Testis (tissue), 3 donors: ENCODE data around the gene ERLIN1. TPM values are rescaled to one million over a fixed set of nuclear protein-coding genes. Genes with fewer than 3 reads are reported as not detected.

Source experiments
- DNase-seq: peaks from one replicate; pipeline ENCODE4 v3.0.0-alpha.2; 2019
- H3K27ac ChIP-seq, 2 donors: fragments of 200-600 bp; sonication (generic); one replicate each; pipeline ENCODE4 v1.5.1; 2019
- H3K27me3 ChIP-seq: fragments of 200-600 bp; sonication (generic); one replicate; pipeline ENCODE4 v1.5.1; 2019
- H3K36me3 ChIP-seq: fragments of 200-600 bp; sonication (generic); one replicate; pipeline ENCODE4 v1.5.1; 2017; ENCODE audit warnings: low read depth; ENCODE audit errors: missing control alignments
- H3K4me1 ChIP-seq: fragments of 200-600 bp; sonication (generic); one replicate; pipeline ENCODE4 v1.5.1; 2019
- H3K4me3 ChIP-seq, 2 donors: fragments of 200-600 bp; sonication (generic); one replicate each; pipeline ENCODE4 v1.5.1; 2017 to 2019
- H3K9me3 ChIP-seq: fragments of 200-600 bp; sonication (generic); one replicate; pipeline ENCODE4 v1.5.1; 2017
- CTCF ChIP-seq, 3 experiments: fragments of 450-650 bp in 2 of 3; fragments of 200-600 bp in 1 of 3; sonication (generic) in 1 of 3; IDR thresholded peaks; one replicate each; pipeline ENCODE4 v1.5.1; 2016 to 2019; ENCODE audit warnings: antibody characterized with exemption in 3 of 3, mild to moderate bottlenecking in 2 of 3, moderate library complexity in 1 of 3
- POLR2A ChIP-seq: fragments of 450-650 bp; IDR thresholded peaks from one replicate; pipeline ENCODE4 v1.6.1; 2017; ENCODE audit warnings: antibody characterized with exemption, mild to moderate bottlenecking, moderate library complexity
- WGBS, 2 donors: methylation state at CpG; one replicate each; pipeline ENCODE4 v1.1.5; 2018; 5-methylcytosine and 5-hydroxymethylcytosine counted together
- intact Hi-C: fragments of 100-400 bp; cut with DNase I; formaldehyde crosslinking; loops from one replicate; pipeline ENCODE4 v1.15.1; 2023; ENCODE audit warnings: low total_unique reads
- polyA plus RNA-seq: library from polyadenylated mRNA; stranded (reverse); fragments of 350-450 nt; fragmentation: Illumina TruSeq; extraction: RNeasy Lipid Tissue Mini Kit (QIAGEN cat#74804); gene quantifications from one replicate; pipeline ENCODE4 v1.2.3, GENCODE V29; 2014; ENCODE audit warnings: low read depth, low replicate concordance; ENCODE audit not compliant: insufficient read depth
- total RNA-seq, 2 donors: library from RNA; depleted of rRNA; stranded (reverse); fragments of >200 nt; gene quantifications; one replicate each; pipeline ENCODE4 v1.2.3, GENCODE V29; 2016

The ERLIN1 gene
- total and polyA plus RNA-seq, 3 donors from 2014 or later, result 27.9 to 62.7 (median 32.5) TPM

GRCh38 chr10:100222529-100222928 lies 36.7 kb upstream of the ERLIN1 start:
- H3K4me3 ChIP-seq, result no peak overlapping the region
- intact Hi-C loops, result no loop called here
- DNase-seq, result no peak
- no peak for TF ChIP-seq POLR2A
- no peak for TF ChIP-seq CTCF (IDR thresholded peaks at IDR 0.05)
- H3K27me3 ChIP-seq, result no peaks in the 10 kb centered on the region
- H3K36me3 ChIP-seq, result no peaks in the 10 kb centered on the region
- H3K9me3 ChIP-seq, result no peaks in the 10 kb centered on the region
- no peaks in the 10 kb centered on the region for H3K4me1 ChIP-seq
- 94 to 97% methylated on average over 2 of the region's 2 CpGs for WGBS, 2 donors
- H3K27ac ChIP-seq, result no peak overlapping the region

- H3K4me1 ChIP-seq, result no peaks in the 10 kb centered on the region
- H3K36me3 ChIP-seq, result no peaks in the 10 kb centered on the region
- H3K27ac ChIP-seq, result no peak overlapping the region
- 88 to 98% methylated on average over 2 of the region's 2 CpGs for WGBS, 2 donors
- H3K27me3 ChIP-seq, result no peaks in the 10 kb centered on the region
- intact Hi-C loops, result no loop called here
- H3K4me3 ChIP-seq, result no peak overlapping the region
- TF ChIP-seq POLR2A, result no peak
- no peak for TF ChIP-seq CTCF (IDR thresholded peaks at IDR 0.05)
- no peaks in the 10 kb centered on the region for H3K9me3 ChIP-seq
- no peak for DNase-seq
Observed at GRCh38 chr10:100216006-100216405, 30.2 kb upstream of the ERLIN1 start.

- no peaks in the 10 kb centered on the region for H3K9me3 ChIP-seq
- no peak overlapping the region for H3K27ac ChIP-seq
- peaks cover 4% of the 10 kb centered on the region for H3K4me1 ChIP-seq
- intact Hi-C loops, result no loop called here
- no peak overlapping the region for H3K4me3 ChIP-seq
- no peaks in the 10 kb centered on the region for H3K36me3 ChIP-seq
- no peak for DNase-seq
- TF ChIP-seq POLR2A (no peak), CTCF (IDR thresholded peaks at IDR 0.05) (no peak)
- no peaks in the 10 kb centered on the region for H3K27me3 ChIP-seq
- 35 to 47% methylated on average over 7 of the region's 7 CpGs for WGBS, 2 donors
Observed at GRCh38 chr10:100209303-100209702, 23.5 kb upstream of the ERLIN1 start.

GRCh38 chr10:100208276-100208675 lies 22.4 kb upstream of the ERLIN1 start:
- Histone ChIP-seq H3K4me3 (no peak overlapping the region), H3K27ac (no peak overlapping the region), H3K36me3 (no peaks in the 10 kb centered on the region), H3K9me3 (no peaks in the 10 kb centered on the region), H3K27me3 (no peaks in the 10 kb centered on the region), H3K4me1 (peaks cover 4% of the 10 kb centered on the region)
- no peak for DNase-seq
- no peak for TF ChIP-seq POLR2A
- no peak for TF ChIP-seq CTCF (IDR thresholded peaks at IDR 0.05)
- intact Hi-C loops, result no loop called here
- 89 to 99% methylated on average over 9 of the region's 9 CpGs for WGBS, 2 donors

GRCh38 chr10:100204370-100204769 lies 18.5 kb upstream of the ERLIN1 start:
- no peak for TF ChIP-seq CTCF (IDR thresholded peaks at IDR 0.05)
- TF ChIP-seq POLR2A, result no peak
- intact Hi-C loops, result no loop called here
- Histone ChIP-seq H3K9me3 (no peaks in the 10 kb centered on the region), H3K27me3 (no peaks in the 10 kb centered on the region), H3K36me3 (no peaks in the 10 kb centered on the region), H3K4me3 (no peak overlapping the region), H3K4me1 (peaks cover under 1% of the 10 kb centered on the region), H3K27ac (no peak overlapping the region)
- no peak for DNase-seq
- WGBS, 2 donors, result 95 to 100% methylated on average over 2 of the region's 2 CpGs
